ENCODE measurements around the gene GDPD3. TPM values are rescaled to one million over a fixed set of nuclear protein-coding genes. Genes with fewer than 3 reads are reported as not detected.

The GDPD3 gene
- total and polyA plus RNA-seq, 2 of the 13 experiments (the other 11 are each of a cell fraction or from before 2014, with no cell fraction given), result 18.7 to 20.6 TPM

GRCh38 chr16:30090610-30091331 lies 22.6 kb downstream of the GDPD3 start (continued):
- TF ChIP-seq HNF1B (CRISPR knock-in tag; IDR thresholded peaks at IDR 0.05) (peak; percentile 40; the same call in 1 of the 2 replicates), ZNF75D (CRISPR knock-in tag; IDR thresholded peaks at IDR 0.05; ENCODE audit: borderline replicate concordance) (no peak), ZNF687 (CRISPR knock-in tag; IDR thresholded peaks at IDR 0.05) (0 out of 2 replicates have a peak, but pooled peaks have one; percentile 34), ZNF383 (CRISPR knock-in tag; IDR thresholded peaks at IDR 0.05; ENCODE audit: borderline replicate concordance) (no peak), PREB (CRISPR knock-in tag; IDR thresholded peaks at IDR 0.05) (no peak), RORA (CRISPR knock-in tag; IDR thresholded peaks at IDR 0.05) (no peak), RARG (CRISPR knock-in tag; IDR thresholded peaks at IDR 0.05; ENCODE audit: low read depth) (0 out of 2 replicates have a peak, but pooled peaks have one; percentile 6), ZNF446 (CRISPR knock-in tag; IDR thresholded peaks at IDR 0.05) (no peak), ZBTB14 (CRISPR knock-in tag; IDR thresholded peaks at IDR 0.05) (no peak), ZNF546 (CRISPR knock-in tag; conservative IDR thresholded peaks at IDR 0.05) (no peak), ZMAT5 (CRISPR knock-in tag; IDR thresholded peaks at IDR 0.05; ENCODE audit: borderline replicate concordance, low read depth) (no peak), ZNF205 (CRISPR knock-in tag; IDR thresholded peaks at IDR 0.05) (no peak), PHF21A (CRISPR knock-in tag; IDR thresholded peaks at IDR 0.05) (no peak), E2F2 (CRISPR knock-in tag; IDR thresholded peaks at IDR 0.05; ENCODE audit: borderline replicate concordance) (no peak), ZBTB42 (CRISPR knock-in tag; IDR thresholded peaks at IDR 0.05) (no peak), MEIS2 (CRISPR knock-in tag; IDR thresholded peaks at IDR 0.05) (no peak), FOXA3 (CRISPR knock-in tag; IDR thresholded peaks at IDR 0.05) (no peak), CREBL2 (CRISPR knock-in tag; IDR thresholded peaks at IDR 0.05; ENCODE audit: borderline replicate concordance) (no peak), SNRNP70 (IDR thresholded peaks at IDR 0.05; ENCODE audit: low read depth, low read length) (no peak)

All from HepG2 (cell line).